HUES6 (cell line): ENCODE results near the gene GARS1.

Experiments
- H3K27ac ChIP-seq: 2 replicates; pipeline ENCODE4 v1.7.0; 2013; ENCODE audit warnings: low read depth, mild to moderate bottlenecking, low read length, inconsistent platforms
- H3K27me3 ChIP-seq: 2 replicates; pipeline ENCODE4 v1.6.1; 2013; ENCODE audit warnings: low read length; ENCODE audit not compliant: control insufficient read depth, insufficient read depth
- H3K36me3 ChIP-seq: 2 replicates; pipeline ENCODE4 v1.6.1; 2013; ENCODE audit warnings: low read length; ENCODE audit not compliant: control insufficient read depth, insufficient read depth
- H3K4me1 ChIP-seq: 2 replicates; pipeline ENCODE4 v1.6.1; 2013; ENCODE audit warnings: low read length; ENCODE audit not compliant: control insufficient read depth, insufficient read depth
- H3K4me3 ChIP-seq: 2 replicates; pipeline ENCODE4 v1.5.1; 2013; ENCODE audit warnings: low read depth, low read length
- H3K9ac ChIP-seq: one replicate; pipeline ENCODE4 v1.6.1; 2013; ENCODE audit warnings: mild to moderate bottlenecking, low read length
- H3K9me3 ChIP-seq: 2 replicates; pipeline ENCODE4 v1.6.1; 2013; ENCODE audit warnings: low read depth, low read length; ENCODE audit not compliant: control insufficient read depth, insufficient read depth

GARS1 gene

GRCh38 chr7:30683306-30683705 lies 88.6 kb downstream of the GARS1 start:
- no peak overlapping the region for H3K27ac ChIP-seq

More at GRCh38 chr7:30683306-30683705, 88.6 kb downstream of the GARS1 start:
- Histone ChIP-seq H3K27me3 (peaks cover 71% of the 10 kb centered on the region), H3K4me1 (peaks cover 18% of the 10 kb centered on the region; the same call in 1 of the 2 replicates), H3K4me3 (no peak overlapping the region), H3K36me3 (no peaks in the 10 kb centered on the region), H3K9ac (no peak overlapping the region), H3K9me3 (no peaks in the 10 kb centered on the region)
